ENCODE results near the gene HHIPL2.

GRCh38 chr1:222539951-222540597, 7.8 kb downstream of the HHIPL2 start:
- TF ChIP-seq, protein P1, sequence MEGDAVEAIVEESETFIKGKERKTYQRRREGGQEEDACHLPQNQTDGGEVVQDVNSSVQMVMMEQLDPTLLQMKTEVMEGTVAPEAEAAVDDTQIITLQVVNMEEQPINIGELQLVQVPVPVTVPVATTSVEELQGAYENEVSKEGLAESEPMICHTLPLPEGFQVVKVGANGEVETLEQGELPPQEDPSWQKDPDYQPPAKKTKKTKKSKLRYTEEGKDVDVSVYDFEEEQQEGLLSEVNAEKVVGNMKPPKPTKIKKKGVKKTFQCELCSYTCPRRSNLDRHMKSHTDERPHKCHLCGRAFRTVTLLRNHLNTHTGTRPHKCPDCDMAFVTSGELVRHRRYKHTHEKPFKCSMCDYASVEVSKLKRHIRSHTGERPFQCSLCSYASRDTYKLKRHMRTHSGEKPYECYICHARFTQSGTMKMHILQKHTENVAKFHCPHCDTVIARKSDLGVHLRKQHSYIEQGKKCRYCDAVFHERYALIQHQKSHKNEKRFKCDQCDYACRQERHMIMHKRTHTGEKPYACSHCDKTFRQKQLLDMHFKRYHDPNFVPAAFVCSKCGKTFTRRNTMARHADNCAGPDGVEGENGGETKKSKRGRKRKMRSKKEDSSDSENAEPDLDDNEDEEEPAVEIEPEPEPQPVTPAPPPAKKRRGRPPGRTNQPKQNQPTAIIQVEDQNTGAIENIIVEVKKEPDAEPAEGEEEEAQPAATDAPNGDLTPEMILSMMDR (IDR thresholded peaks at IDR 0.05): no peak
- no peak for TF ChIP-seq POLR2A (IDR thresholded peaks at IDR 0.05)

Data from uterus (tissue), 2 donors.